HUES64 (cell line): ENCODE results near the gene PCIF1.
"Not testable (repeated sequence)": the region's sequence is repeated elsewhere in the genome, so short reads cannot be mapped to it uniquely, and the experiment has no call there.

ENCODE experiments used
- H3K27ac ChIP-seq: 2 replicates; pipeline ENCODE4 v1.7.0; 2013; ENCODE audit warnings: low read depth, low read length, inconsistent platforms
- H3K27me3 ChIP-seq: 2 replicates; pipeline ENCODE4 v1.6.1; 2013; ENCODE audit warnings: mild to moderate bottlenecking, low read length; ENCODE audit not compliant: insufficient read depth
- H3K36me3 ChIP-seq: 2 replicates; pipeline ENCODE4 v1.6.1; 2013; ENCODE audit warnings: mild to moderate bottlenecking, low read length; ENCODE audit not compliant: insufficient read depth
- H3K4me1 ChIP-seq: 2 replicates; pipeline ENCODE4 v1.6.1; 2013; ENCODE audit warnings: mild to moderate bottlenecking, low read length, moderate library complexity; ENCODE audit not compliant: insufficient read depth
- H3K4me3 ChIP-seq: 2 replicates; pipeline ENCODE4 v1.5.1; 2013; ENCODE audit warnings: mild to moderate bottlenecking, low read length, moderate library complexity
- H3K9ac ChIP-seq: 2 replicates; pipeline ENCODE4 v1.6.1; 2013; ENCODE audit warnings: mild to moderate bottlenecking, low read depth, low read length
- H3K9me3 ChIP-seq: 2 replicates; pipeline ENCODE4 v1.6.1; 2013; ENCODE audit warnings: low read depth, low read length; ENCODE audit not compliant: insufficient read depth
- WGBS: fragments of 150-250, 120-280 bp; methylation state at CpG from one replicate; pipeline ENCODE4 v1.1.7; 2013; ENCODE audit warnings: missing lambda C conversion rate; 5-methylcytosine and 5-hydroxymethylcytosine counted together

Gene PCIF1

DNA sequence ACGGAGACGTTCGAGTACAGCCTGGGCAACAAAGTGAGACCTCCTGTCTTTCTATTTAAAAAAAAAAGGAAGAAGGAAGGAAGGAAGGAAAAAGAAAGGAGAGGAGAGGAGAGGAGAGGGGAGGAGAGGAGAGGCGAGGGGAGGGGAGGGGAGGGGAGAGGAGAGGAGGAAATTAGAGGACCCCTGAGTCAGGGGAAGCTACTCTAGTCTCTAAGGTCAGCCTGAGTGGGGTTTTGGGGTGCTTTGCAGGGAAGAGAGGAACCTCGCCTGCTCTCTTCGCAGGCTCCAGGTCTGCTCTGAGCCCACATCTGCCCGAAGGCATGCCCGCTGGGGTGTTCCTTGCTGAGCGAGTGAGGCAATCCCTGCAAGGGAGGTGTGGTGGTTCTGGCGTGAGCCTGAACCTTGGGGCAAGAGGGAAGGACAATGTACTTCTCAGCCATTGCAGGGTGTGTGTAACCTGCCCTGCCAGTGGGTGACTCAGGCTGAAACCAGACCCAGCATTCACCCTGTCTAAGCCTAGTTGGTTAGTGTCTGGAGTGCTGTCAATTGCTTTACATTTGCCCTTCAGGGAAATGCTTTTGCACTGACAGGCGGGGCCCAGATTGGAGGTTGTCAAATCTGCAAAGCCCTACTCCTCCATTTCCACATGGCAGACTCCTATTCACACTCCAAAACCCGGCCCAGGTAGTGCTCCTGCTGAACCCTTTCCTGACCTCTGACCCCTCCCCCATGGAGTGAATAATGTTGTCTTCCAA lies 58.9 kb downstream of the PCIF1 start:
- H3K4me1 ChIP-seq, result peaks cover 6% of the 10 kb centered on the region; the same call in 1 of the 2 replicates
- no peak overlapping the region for H3K27ac ChIP-seq
- H3K27me3 ChIP-seq, result no peaks in the 10 kb centered on the region
- no peak overlapping the region for H3K9ac ChIP-seq
- H3K9me3 ChIP-seq, result no peaks in the 10 kb centered on the region
- WGBS, result 63% methylated on average over 12 of the region's 12 CpGs
- H3K36me3 ChIP-seq, result no peaks in the 10 kb centered on the region
- H3K4me3 ChIP-seq, result no peak overlapping the region

- H3K4me3 ChIP-seq, result no peak overlapping the region
- H3K27me3 ChIP-seq, result no peaks in the 10 kb centered on the region
- H3K9me3 ChIP-seq, result no peaks in the 10 kb centered on the region
- H3K4me1 ChIP-seq, result peaks cover 6% of the 10 kb centered on the region; the same call in 1 of the 2 replicates
- no peaks in the 10 kb centered on the region for H3K36me3 ChIP-seq
- 82% methylated on average over 9 of the region's 9 CpGs for WGBS
- no peak overlapping the region for H3K27ac ChIP-seq
- H3K9ac ChIP-seq, result no peak overlapping the region
These were observed 60.4 kb downstream of the PCIF1 start for GRCh38 chr20:45994761-45995493.

GRCh38 chr20:45995495-45996097 lies 61.1 kb downstream of the PCIF1 start:
- not testable (repeated sequence) for H3K4me3 ChIP-seq, H3K9me3 ChIP-seq, H3K27me3 ChIP-seq, H3K36me3 ChIP-seq, H3K27ac ChIP-seq, H3K9ac ChIP-seq
- 84% methylated on average over 6 of the region's 6 CpGs for WGBS
- H3K4me1 ChIP-seq, result peaks cover 11% of the 10 kb centered on the region; the same call in 1 of the 2 replicates

DNA sequence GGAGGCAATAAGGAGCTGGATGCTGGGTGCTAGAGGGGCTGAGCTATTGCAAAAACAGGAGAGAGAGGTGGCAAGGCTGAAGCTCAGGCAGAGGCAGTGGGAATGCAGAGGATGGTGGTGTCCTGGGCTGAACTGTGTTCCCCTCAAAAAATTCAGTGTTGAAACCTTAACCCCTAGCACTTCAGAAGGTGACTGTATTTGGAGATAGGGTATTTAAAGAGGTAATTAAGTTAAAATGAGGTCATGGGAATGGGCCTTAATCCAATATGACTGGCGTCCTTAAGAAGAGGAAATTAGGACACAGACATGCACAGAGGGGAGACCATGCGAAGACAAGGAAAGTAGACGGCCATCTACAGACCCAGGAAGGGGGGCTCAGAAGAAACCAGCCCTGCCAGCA lies 62.7 kb downstream of the PCIF1 start:
- Histone ChIP-seq H3K27ac (no peak overlapping the region), H3K4me1 (peaks cover 17% of the 10 kb centered on the region; the same call in 1 of the 2 replicates)

More for the DNA sequence above, 62.7 kb downstream of the PCIF1 start:
- Histone ChIP-seq H3K27me3 (no peaks in the 10 kb centered on the region), H3K4me3 (no peak overlapping the region), H3K9me3 (no peaks in the 10 kb centered on the region), H3K36me3 (no peaks in the 10 kb centered on the region), H3K9ac (no peak overlapping the region)
- WGBS, result 92% methylated on average over 3 of the region's 3 CpGs
